ENCODE data around the gene RHOU. TPM values are rescaled to one million over a fixed set of nuclear protein-coding genes. Genes with fewer than 3 reads are reported as not detected.

Gene RHOU
- total and polyA plus RNA-seq, 2 of the 13 experiments (the other 11 are each of a cell fraction or from before 2014, with no cell fraction given) = 11.9 to 18.5 TPM

- TF ChIP-seq GZF1 (CRISPR knock-in tag; IDR thresholded peaks at IDR 0.05) (no peak; the same call in 1 of the 2 replicates), PREB (CRISPR knock-in tag; IDR thresholded peaks at IDR 0.05) (no peak), ZMYM2 (CRISPR knock-in tag; IDR thresholded peaks at IDR 0.05) (no peak), SIN3B (IDR thresholded peaks at IDR 0.05; ENCODE audit: low read length) (no peak), MBNL3 (CRISPR knock-in tag; conservative IDR thresholded peaks at IDR 0.05) (no peak), ZNF512B (CRISPR knock-in tag; IDR thresholded peaks at IDR 0.05; ENCODE audit: borderline replicate concordance) (0 out of 2 replicates have a peak, but pooled peaks have one; percentile 19), PRDM15 (CRISPR knock-in tag; IDR thresholded peaks at IDR 0.05) (peak; percentile 73; the same call in 1 of the 2 replicates), NR3C1 (CRISPR knock-in tag; IDR thresholded peaks at IDR 0.05) (no peak), SMAD9 (CRISPR knock-in tag; IDR thresholded peaks at IDR 0.05) (no peak), MEIS2 (CRISPR knock-in tag; IDR thresholded peaks at IDR 0.05) (peak; percentile 53; the same call in 1 of the 2 replicates), ZZZ3 (CRISPR knock-in tag; IDR thresholded peaks at IDR 0.05; ENCODE audit: borderline replicate concordance) (no peak), ZNF484 (CRISPR knock-in tag; IDR thresholded peaks at IDR 0.05; ENCODE audit: borderline replicate concordance, low read depth) (no peak), IRF1 (CRISPR knock-in tag; IDR thresholded peaks at IDR 0.05; ENCODE audit: low read depth) (no peak), ETV5 (CRISPR knock-in tag; IDR thresholded peaks at IDR 0.05; ENCODE audit: borderline replicate concordance) (peak; percentile 21; the same call in 1 of the 2 replicates), ZFP37 (CRISPR knock-in tag; IDR thresholded peaks at IDR 0.05; ENCODE audit: borderline replicate concordance) (no peak), AGO2 (optimal IDR thresholded peaks at IDR 0.05; ENCODE audit: low read depth, low read length) (peak; percentile 37), DDIT3 (CRISPR knock-in tag; IDR thresholded peaks at IDR 0.05) (no peak), ZNF326 (CRISPR knock-in tag; IDR thresholded peaks at IDR 0.05; ENCODE audit: borderline replicate concordance) (no peak)
Measured at GRCh38 chr1:228734881-228735801, at the start of gene RHOU (continued).

All from HepG2 (cell line).